Measurements from ENCODE around the gene FANCD2OS.
A peak's percentile ranks its signal among the peaks of the same experiment; 100 is the strongest.

Gene FANCD2OS

DNA sequence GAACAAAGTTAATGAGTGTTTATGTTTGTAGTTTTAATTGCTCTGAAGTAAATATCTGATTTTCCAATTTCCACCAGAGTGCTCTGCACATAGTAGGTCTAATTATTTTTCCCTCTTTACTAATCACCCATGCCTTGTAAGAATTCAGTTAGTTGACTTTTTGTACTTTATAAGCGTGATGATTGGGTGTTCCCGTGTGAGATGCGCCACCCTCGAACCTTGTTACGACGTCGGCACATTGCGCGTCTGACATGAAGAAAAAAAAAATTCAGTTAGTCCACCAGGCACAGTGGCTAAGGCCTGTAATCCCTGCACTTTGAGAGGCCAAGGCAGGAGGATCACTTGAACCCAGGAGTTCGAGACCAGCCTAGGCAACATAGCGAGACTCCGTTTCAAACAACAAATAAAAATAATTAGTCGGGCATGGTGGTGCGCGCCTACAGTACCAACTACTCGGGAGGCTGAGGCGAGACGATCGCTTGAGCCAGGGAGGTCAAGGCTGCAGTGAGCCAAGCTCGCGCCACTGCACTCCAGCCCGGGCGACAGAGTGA lies 33.0 kb upstream of the FANCD2OS start:
- TF ChIP-seq NFIC (IDR thresholded peaks at IDR 0.05) (no peak), TEAD4 (IDR thresholded peaks at IDR 0.05) (no peak), CEBPB (IDR thresholded peaks at IDR 0.05) (no peak), FOXM1 (IDR thresholded peaks at IDR 0.05; ENCODE audit: borderline replicate concordance, low read depth) (no peak), EP300 (IDR thresholded peaks at IDR 0.05; ENCODE audit: borderline replicate concordance) (no peak)
- TF ChIP-seq, protein P1, sequence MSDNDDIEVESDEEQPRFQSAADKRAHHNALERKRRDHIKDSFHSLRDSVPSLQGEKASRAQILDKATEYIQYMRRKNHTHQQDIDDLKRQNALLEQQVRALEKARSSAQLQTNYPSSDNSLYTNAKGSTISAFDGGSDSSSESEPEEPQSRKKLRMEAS (IDR thresholded peaks at IDR 0.05) = no peak

DNA sequence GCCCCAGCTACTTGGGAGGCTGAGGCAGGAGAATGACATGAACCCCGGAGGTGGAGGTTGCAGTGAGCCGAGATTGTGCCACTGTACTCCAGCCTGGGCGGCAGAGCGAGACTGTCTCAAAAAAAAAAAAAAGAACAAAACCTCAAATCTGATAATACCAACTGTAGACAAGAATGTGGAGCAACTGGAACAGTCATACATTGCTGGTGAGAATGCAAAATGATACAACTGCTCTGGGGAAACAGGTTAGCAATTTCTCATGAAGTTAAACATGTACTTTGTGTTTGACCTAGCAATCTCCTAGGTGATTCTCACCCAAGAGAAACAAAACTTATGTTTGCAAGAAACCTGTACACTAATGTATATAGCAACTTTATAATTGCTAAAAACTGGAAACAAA lies 29.1 kb upstream of the FANCD2OS start:
- TF ChIP-seq ZBTB7A (IDR thresholded peaks at IDR 0.05; ENCODE audit: low read depth) (no peak), FOXM1 (IDR thresholded peaks at IDR 0.05; ENCODE audit: borderline replicate concordance, low read depth) (no peak), TAF1 (IDR thresholded peaks at IDR 0.05; ENCODE audit: low read depth) (no peak)

DNA sequence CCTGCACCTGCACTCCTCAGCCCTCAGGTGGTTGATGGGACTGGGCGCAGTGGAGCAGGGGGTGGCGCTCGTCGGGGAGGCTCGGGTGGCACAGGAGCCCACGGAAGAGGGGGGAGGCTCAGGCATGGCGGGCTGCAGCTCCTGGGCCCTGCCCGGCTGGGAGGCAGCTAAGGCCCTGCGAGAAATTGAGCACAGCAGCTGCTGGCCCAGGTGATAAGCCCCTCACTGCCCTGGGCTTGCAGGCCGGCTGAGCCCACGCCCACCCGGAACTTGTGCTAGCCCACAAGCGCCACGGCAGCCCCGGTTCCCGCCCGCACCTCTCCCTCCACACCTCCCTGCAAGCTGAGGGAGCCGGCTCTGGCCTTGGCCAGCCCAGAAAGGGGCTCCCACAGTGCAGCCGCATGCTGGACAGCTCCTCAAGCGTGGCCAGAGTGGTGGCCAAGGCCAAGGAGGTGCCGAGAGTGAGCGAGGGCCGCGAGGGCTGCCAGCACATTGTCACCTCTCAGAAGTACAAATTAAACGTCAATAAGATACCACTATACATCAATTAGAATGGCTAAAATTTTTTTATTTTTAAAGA lies 28.5 kb upstream of the FANCD2OS start:
- TF ChIP-seq CREB1 (IDR thresholded peaks at IDR 0.05; ENCODE audit: low read depth) = no peak
- no peak for TF ChIP-seq EGR1 (IDR thresholded peaks at IDR 0.05)
- TF ChIP-seq TAF1 (IDR thresholded peaks at IDR 0.05; ENCODE audit: low read depth) = no peak
- TF ChIP-seq, protein P2, sequence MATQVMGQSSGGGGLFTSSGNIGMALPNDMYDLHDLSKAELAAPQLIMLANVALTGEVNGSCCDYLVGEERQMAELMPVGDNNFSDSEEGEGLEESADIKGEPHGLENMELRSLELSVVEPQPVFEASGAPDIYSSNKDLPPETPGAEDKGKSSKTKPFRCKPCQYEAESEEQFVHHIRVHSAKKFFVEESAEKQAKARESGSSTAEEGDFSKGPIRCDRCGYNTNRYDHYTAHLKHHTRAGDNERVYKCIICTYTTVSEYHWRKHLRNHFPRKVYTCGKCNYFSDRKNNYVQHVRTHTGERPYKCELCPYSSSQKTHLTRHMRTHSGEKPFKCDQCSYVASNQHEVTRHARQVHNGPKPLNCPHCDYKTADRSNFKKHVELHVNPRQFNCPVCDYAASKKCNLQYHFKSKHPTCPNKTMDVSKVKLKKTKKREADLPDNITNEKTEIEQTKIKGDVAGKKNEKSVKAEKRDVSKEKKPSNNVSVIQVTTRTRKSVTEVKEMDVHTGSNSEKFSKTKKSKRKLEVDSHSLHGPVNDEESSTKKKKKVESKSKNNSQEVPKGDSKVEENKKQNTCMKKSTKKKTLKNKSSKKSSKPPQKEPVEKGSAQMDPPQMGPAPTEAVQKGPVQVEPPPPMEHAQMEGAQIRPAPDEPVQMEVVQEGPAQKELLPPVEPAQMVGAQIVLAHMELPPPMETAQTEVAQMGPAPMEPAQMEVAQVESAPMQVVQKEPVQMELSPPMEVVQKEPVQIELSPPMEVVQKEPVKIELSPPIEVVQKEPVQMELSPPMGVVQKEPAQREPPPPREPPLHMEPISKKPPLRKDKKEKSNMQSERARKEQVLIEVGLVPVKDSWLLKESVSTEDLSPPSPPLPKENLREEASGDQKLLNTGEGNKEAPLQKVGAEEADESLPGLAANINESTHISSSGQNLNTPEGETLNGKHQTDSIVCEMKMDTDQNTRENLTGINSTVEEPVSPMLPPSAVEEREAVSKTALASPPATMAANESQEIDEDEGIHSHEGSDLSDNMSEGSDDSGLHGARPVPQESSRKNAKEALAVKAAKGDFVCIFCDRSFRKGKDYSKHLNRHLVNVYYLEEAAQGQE (IDR thresholded peaks at IDR 0.05; ENCODE audit: low read depth) = peak; percentile 64

DNA sequence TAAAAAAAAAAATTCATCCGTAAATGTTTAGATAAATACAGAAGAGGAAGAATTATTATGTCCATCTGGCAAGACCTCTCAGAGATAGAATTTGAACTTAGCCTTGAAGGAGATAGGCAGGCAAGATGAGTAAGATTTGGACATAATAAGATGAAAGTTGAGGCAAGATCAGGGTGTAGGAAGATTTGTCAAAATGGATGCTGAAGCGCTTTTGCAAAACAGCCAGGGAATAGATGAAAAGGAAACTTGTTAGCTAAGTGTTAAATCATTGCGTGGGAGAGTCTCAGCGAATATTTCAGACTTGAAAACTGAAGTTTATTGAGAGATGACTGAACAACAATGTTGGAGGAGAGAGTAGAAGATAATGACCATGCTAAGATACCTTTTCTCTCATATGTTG lies 14.7 kb upstream of the FANCD2OS start:
- TF ChIP-seq, protein P2 (IDR thresholded peaks at IDR 0.05; ENCODE audit: low read depth) = no peak
- TF ChIP-seq EGR1 (IDR thresholded peaks at IDR 0.05) = no peak
- no peak for TF ChIP-seq FOXM1 (IDR thresholded peaks at IDR 0.05; ENCODE audit: borderline replicate concordance, low read depth)

DNA sequence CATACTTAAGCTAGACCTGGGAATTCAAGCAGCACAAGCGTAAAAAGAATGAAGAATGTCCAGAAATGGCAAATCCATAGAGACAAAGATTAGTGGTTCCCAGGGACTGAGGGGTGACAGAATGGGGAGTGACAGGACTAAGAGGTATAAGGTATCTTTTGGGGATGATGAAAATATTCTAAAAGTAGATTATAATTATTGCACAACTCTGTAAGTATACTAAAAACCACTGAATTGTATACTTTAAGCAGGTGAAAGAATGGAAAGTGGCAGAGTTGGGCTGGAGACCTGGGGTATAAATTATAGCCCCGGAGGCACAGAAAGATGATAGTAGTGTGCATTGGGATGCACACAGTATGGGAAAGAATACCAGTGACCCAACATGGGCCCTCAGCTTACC lies 13.0 kb upstream of the FANCD2OS start:
- TF ChIP-seq TCF12 (IDR thresholded peaks at IDR 0.05; ENCODE audit: low read depth) (no peak), ZBTB7A (IDR thresholded peaks at IDR 0.05; ENCODE audit: low read depth) (no peak), CREB1 (IDR thresholded peaks at IDR 0.05; ENCODE audit: low read depth) (no peak), TEAD4 (IDR thresholded peaks at IDR 0.05) (no peak), TAF1 (IDR thresholded peaks at IDR 0.05; ENCODE audit: low read depth) (no peak), YY1 (IDR thresholded peaks at IDR 0.05; ENCODE audit: low read depth) (no peak), EGR1 (IDR thresholded peaks at IDR 0.05) (no peak), FOXM1 (IDR thresholded peaks at IDR 0.05; ENCODE audit: borderline replicate concordance, low read depth) (no peak), NFIC (IDR thresholded peaks at IDR 0.05) (no peak)
- TF ChIP-seq, protein P3, sequence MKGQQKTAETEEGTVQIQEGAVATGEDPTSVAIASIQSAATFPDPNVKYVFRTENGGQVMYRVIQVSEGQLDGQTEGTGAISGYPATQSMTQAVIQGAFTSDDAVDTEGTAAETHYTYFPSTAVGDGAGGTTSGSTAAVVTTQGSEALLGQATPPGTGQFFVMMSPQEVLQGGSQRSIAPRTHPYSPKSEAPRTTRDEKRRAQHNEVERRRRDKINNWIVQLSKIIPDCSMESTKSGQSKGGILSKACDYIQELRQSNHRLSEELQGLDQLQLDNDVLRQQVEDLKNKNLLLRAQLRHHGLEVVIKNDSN (IDR thresholded peaks at IDR 0.05) = no peak
- TF ChIP-seq, protein P2 (IDR thresholded peaks at IDR 0.05; ENCODE audit: low read depth) = no peak

DNA sequence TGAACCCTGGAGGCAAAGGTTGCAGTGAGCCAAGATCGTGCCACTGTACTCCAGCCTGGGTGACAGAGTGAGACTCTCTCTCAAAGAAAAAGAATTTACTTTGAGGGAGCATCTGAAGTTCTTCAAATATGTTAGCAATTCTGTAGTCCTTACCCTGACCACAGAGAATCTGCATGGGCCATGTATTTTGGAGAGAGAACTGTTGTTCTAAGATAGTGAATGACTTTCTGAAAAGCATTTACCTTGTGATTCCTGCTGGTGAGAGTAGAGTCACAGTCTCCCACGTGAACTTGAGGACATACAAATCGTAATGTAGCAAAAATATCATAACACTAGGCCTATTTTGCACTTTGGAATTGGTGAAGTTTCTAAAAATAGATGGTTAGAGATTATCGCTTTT lies 11.3 kb upstream of the FANCD2OS start:
- TF ChIP-seq NFIC (IDR thresholded peaks at IDR 0.05) (no peak), ZBTB7A (IDR thresholded peaks at IDR 0.05; ENCODE audit: low read depth) (no peak), CREB1 (IDR thresholded peaks at IDR 0.05; ENCODE audit: low read depth) (no peak)

Measured in Ishikawa (cell line).